Measurements from ENCODE around the gene SMG6. TPM values are rescaled to one million over a fixed set of nuclear protein-coding genes. Genes with fewer than 3 reads are reported as not detected.

SMG6 gene
- total and polyA plus RNA-seq, 2 experiments from 2014 or later: 23.0 to 50.8 TPM

DNA sequence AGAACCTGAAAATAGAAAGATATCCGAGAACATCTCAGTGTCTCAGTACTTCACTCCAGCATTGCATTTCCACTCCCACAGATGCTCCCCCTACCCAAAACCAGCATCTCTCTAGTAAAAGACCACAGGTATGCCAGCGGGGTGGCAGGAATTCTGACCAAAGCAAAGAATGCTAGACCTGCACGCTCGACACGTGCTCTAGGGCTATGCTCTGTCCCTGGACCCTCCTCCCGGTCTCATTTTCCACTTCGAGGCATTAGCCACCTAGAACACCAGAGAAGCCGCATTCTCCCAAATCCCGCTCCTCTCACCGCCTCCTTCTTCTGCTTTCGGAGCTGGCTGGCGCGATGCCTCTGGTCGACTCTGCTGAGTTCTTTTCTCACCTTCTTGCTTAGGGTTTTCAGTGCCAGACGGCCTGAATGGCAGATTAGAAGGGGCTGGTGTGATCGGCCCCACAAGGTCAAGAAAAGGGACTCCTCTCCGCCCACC is 32.2 kb upstream of the SMG6 start:
- peak overlapping the region; percentile 100 for H3K4me3 ChIP-seq
- peak overlapping the region; percentile 74 for H3K27ac ChIP-seq
- H3K9me3 ChIP-seq (ENCODE audit: low read depth): no peaks in the 10 kb centered on the region
- H3K36me3 ChIP-seq: peaks cover 38% of the 10 kb centered on the region
- peaks cover 4% of the 10 kb centered on the region for H3K4me1 ChIP-seq (ENCODE audit: low read depth)
- H3K27me3 ChIP-seq: no peaks in the 10 kb centered on the region
- no peak for DNase-seq (ENCODE audit: low read depth in 1 of 2, low spot score in 1 of 2)
- TF ChIP-seq, protein P1, sequence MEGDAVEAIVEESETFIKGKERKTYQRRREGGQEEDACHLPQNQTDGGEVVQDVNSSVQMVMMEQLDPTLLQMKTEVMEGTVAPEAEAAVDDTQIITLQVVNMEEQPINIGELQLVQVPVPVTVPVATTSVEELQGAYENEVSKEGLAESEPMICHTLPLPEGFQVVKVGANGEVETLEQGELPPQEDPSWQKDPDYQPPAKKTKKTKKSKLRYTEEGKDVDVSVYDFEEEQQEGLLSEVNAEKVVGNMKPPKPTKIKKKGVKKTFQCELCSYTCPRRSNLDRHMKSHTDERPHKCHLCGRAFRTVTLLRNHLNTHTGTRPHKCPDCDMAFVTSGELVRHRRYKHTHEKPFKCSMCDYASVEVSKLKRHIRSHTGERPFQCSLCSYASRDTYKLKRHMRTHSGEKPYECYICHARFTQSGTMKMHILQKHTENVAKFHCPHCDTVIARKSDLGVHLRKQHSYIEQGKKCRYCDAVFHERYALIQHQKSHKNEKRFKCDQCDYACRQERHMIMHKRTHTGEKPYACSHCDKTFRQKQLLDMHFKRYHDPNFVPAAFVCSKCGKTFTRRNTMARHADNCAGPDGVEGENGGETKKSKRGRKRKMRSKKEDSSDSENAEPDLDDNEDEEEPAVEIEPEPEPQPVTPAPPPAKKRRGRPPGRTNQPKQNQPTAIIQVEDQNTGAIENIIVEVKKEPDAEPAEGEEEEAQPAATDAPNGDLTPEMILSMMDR (IDR thresholded peaks at IDR 0.05; ENCODE audit: low read depth, low read length): no peak

DNA sequence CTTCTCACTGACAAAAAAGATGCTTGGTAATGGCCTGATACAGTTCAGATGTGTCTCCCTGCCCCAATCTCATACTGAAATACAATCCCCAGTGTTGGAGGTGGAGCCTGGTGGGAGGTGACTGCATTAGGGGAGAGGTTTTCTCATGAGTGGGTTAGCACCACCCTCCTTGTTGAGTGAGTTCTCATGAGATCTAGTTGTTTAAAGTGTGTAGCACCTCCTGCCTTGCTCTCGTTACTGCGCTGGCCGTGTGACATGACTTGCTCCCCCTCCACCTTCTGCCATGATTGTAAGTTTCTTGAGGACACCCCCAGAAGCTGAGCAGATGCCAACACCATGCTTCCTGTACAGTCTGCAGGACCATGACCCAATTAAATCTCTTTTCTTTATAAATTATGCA is 27.7 kb upstream of the SMG6 start:
- TF ChIP-seq, protein P1 (IDR thresholded peaks at IDR 0.05; ENCODE audit: low read depth, low read length): no peak
- H3K9me3 ChIP-seq (ENCODE audit: low read depth): no peaks in the 10 kb centered on the region
- DNase-seq (ENCODE audit: low read depth in 1 of 2, low spot score in 1 of 2): no peak

DNA sequence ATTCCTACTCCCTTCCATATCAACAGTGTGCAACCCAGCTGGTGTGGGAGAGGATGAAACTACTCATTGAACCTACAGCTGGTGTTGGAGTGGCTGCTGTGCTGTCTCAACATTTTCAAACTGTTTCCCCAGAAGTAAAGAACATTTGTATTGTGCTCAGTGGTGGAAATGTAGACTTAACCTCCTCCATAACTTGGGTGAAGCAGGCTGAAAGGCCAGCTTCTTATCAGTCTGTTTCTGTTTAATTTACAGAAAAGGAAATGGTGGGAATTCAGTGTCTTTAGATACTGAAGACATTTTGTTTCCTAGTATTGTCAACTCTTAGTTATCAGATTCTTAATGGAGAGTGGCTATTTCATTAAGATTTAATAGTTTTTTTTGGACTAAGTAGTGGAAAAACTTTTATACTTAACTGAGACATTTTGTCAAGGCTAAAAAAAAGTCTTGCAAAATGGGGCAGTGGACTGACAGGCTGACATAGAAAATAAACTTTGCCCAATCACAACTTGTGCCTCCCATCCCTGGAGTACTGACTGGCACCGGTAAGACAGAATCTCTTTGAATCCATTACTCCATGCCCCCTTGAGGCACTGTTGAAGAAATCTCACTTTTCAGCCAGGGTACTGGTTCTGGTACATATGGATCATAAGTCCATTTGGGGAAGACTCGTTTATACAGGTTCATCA is 20.2 kb upstream of the SMG6 start:
- Histone ChIP-seq H3K9me3 (ENCODE audit: low read depth) (no peaks in the 10 kb centered on the region), H3K36me3 (peaks cover 54% of the 10 kb centered on the region), H3K27ac (no peak overlapping the region), H3K4me1 (ENCODE audit: low read depth) (no peaks in the 10 kb centered on the region), H3K27me3 (no peaks in the 10 kb centered on the region), H3K4me3 (no peak overlapping the region)
- TF ChIP-seq, protein P1 (IDR thresholded peaks at IDR 0.05; ENCODE audit: low read depth, low read length): no peak
- peak in 1 of 2 donors; percentile 6 for DNase-seq (ENCODE audit: low read depth in 1 of 2, low spot score in 1 of 2)

More for the DNA sequence above, 27.7 kb upstream of the SMG6 start:
- no peak overlapping the region for H3K4me3 ChIP-seq
- H3K27ac ChIP-seq: no peak overlapping the region
- H3K27me3 ChIP-seq: no peaks in the 10 kb centered on the region
- peaks cover 4% of the 10 kb centered on the region for H3K4me1 ChIP-seq (ENCODE audit: low read depth)
- peaks cover 66% of the 10 kb centered on the region for H3K36me3 ChIP-seq

DNA sequence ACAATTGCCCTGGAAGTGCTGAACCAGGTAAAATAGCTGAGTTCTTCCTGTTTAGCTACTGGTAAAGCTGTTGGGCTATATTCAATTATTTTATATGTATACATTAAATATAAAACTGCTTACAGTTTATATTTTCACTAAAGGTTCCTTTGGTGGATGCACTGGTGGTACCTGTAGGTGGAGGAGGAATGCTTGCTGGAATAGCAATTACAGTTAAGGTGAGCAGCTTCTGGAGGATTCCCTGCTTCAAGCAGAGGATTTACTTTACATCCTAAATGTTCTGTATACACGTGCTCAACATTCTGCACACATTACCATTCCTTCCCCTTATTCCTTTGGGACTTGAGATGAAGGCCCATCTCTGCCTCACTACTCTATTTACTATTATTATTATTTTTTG is 17.8 kb upstream of the SMG6 start:
- no peak for DNase-seq (ENCODE audit: low read depth in 1 of 2, low spot score in 1 of 2)
- no peak overlapping the region for H3K27ac ChIP-seq
- no peaks in the 10 kb centered on the region for H3K9me3 ChIP-seq (ENCODE audit: low read depth)
- no peaks in the 10 kb centered on the region for H3K27me3 ChIP-seq
- TF ChIP-seq, protein P1 (IDR thresholded peaks at IDR 0.05; ENCODE audit: low read depth, low read length): no peak
- H3K4me3 ChIP-seq: no peak overlapping the region
- peaks cover 43% of the 10 kb centered on the region for H3K36me3 ChIP-seq
- no peaks in the 10 kb centered on the region for H3K4me1 ChIP-seq (ENCODE audit: low read depth)

DNA sequence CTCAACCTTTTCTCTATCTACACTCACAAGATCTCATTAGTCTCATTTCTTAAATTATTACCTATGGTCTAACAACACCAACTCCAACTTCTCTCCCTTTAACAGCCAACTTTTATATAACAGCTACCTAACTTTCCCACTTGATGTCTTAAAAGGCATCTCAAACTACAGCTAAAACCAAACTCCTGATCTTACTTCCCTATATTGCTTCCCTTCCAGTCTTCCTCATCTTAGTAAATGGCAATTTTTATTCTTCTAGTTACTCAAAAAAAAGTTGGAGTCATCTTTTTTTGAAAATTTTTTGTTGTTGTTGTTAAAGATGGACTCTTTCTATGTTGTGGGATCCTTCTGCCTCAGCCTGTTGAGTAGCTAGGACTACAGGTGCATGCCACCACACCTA is 15.5 kb upstream of the SMG6 start:
- Histone ChIP-seq H3K4me1 (ENCODE audit: low read depth) (no peaks in the 10 kb centered on the region), H3K27ac (no peak overlapping the region), H3K9me3 (ENCODE audit: low read depth) (no peaks in the 10 kb centered on the region), H3K4me3 (no peak overlapping the region), H3K36me3 (peaks cover 21% of the 10 kb centered on the region), H3K27me3 (no peaks in the 10 kb centered on the region)
- TF ChIP-seq, protein P1 (IDR thresholded peaks at IDR 0.05; ENCODE audit: low read depth, low read length): no peak
- DNase-seq (ENCODE audit: low read depth in 1 of 2, low spot score in 1 of 2): no peak

All from cardiac muscle cell (in vitro differentiated cells and primary cell).